Thymus (tissue), 11 donors: Measurements from ENCODE around the gene FCRLB. TPM values are rescaled to one million over a fixed set of nuclear protein-coding genes. Genes with fewer than 3 reads are reported as not detected.
"Not testable (repeated sequence)": the region's sequence is repeated elsewhere in the genome, so short reads cannot be mapped to it uniquely, and the experiment has no call there.

ENCODE experiments used
- DNase-seq, 9 donors: peaks; one replicate each; pipeline ENCODE4 v3.0.0-alpha.2; 2013; ENCODE audit warnings: low spot score in 9 of 9, low read depth in 6 of 9, missing footprints in 1 of 9
- H3K27ac ChIP-seq, 2 donors: one replicate each; pipeline ENCODE4 v1.5.1; 2013; ENCODE audit warnings: control low read depth in 1 of 2, low read depth in 1 of 2, low read length in 1 of 2, mild to moderate bottlenecking in 1 of 2, moderate library complexity in 1 of 2
- H3K27me3 ChIP-seq, 2 donors: one replicate each; pipeline ENCODE4 v1.5.1; 2013; ENCODE audit warnings: low read length in 1 of 2; ENCODE audit not compliant: control insufficient read depth in 2 of 2, insufficient read depth in 1 of 2
- H3K36me3 ChIP-seq, 2 donors: one replicate each; pipeline ENCODE4 v1.5.1; 2013; ENCODE audit warnings: low read length in 1 of 2, mild to moderate bottlenecking in 1 of 2, moderate library complexity in 1 of 2; ENCODE audit not compliant: control insufficient read depth in 2 of 2, insufficient read depth in 2 of 2
- H3K4me1 ChIP-seq, 2 donors: one replicate each; pipeline ENCODE4 v1.5.1; 2013; ENCODE audit warnings: low read length in 2 of 2; ENCODE audit not compliant: control insufficient read depth in 2 of 2, insufficient read depth in 2 of 2
- H3K4me3 ChIP-seq, 2 donors: one replicate each; pipeline ENCODE4 v1.5.1; 2013; ENCODE audit warnings: low read length in 2 of 2, control low read depth in 1 of 2, mild to moderate bottlenecking in 1 of 2
- H3K9me3 ChIP-seq, 2 donors: one replicate each; pipeline ENCODE4 v1.5.1; 2013; ENCODE audit warnings: low read length in 1 of 2, mild to moderate bottlenecking in 1 of 2; ENCODE audit not compliant: control insufficient read depth in 2 of 2, insufficient read depth in 1 of 2
- WGBS: extraction: QIAGEN DNeasy Blood & Tissue Kit; methylation state at CpG from one replicate; pipeline ENCODE4 v1.1.7; 2013; 5-methylcytosine and 5-hydroxymethylcytosine counted together
- polyA plus RNA-seq: library from polyadenylated mRNA; stranded (reverse); fragments of 200-250 nt; gene quantifications from one replicate; pipeline ENCODE4 v1.2.3, GENCODE V29; 2013
- total RNA-seq: library from RNA; stranded (reverse); fragments of 120-200 nt; gene quantifications from one replicate; pipeline ENCODE4 v1.2.4, GENCODE V29; 2013
- donor health status: healthy.

FCRLB gene
- total and polyA plus RNA-seq, 2 donors = 0.28 to 0.84 TPM

DNA sequence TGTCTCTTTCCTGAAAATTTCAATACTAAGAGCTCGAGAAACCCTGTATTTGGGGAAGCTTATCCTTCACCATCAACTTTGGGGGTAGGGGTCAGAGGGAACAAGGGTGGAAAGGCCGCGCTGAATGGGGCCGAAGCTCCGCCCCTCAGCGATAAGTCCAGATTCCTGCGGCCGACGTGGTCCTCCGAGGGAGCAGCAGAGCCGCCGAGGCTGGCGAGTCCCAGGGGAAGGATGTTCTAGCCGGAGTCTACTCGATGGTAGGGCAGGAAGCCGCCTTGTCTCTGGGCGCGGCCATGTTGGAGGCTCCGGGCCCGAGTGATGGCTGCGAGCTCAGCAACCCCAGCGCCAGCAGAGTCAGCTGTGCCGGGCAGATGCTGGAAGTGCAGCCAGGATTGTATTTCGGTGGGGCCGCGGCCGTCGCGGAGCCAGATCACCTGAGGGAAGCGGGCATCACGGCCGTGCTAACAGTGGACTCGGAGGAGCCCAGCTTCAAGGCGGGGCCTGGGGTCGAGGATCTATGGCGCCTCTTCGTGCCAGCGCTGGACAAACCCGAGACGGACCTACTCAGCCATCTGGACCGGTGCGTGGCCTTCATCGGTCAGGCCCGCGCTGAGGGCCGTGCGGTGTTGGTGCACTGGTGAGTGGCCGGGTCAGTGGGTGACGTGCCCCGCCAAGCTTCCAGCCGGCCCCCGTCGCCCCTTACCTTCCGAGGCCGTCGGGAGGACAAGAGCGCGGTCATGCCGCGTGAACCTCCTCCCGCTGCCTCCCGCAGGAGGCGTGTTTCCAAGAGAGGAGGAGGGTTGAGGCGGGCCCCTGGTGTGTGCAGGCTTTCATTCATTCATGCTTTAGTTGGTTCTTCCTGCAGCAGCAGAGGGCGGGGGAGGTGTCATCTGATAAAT is 28.4 kb downstream of the FCRLB start, which contains the start of gene DUSP12:
Gene DUSP12, plus strand, starts transcription at position 278 of the 899 bp plus-strand sequence. Its CDS starts 16 bp downstream, at position 294.
- H3K27ac ChIP-seq = peak within 1 kb of the TSS; percentile 86 to 89
- peaks cover 8 to 21% of the 10 kb centered on the region in 2 donors for H3K36me3 ChIP-seq
- no peaks in the 10 kb centered on the region for H3K9me3 ChIP-seq
- H3K4me1 ChIP-seq = peaks cover 5 to 9% of the 10 kb centered on the region in 2 donors
- peak in 7 of 9 donors; percentile 69 to 91 (median 71) for DNase-seq
- WGBS = under 1% methylated on average over 65 of the region's 65 CpGs
- H3K27me3 ChIP-seq = peaks cover 0 to 4% of the 10 kb centered on the region in 2 donors
- H3K4me3 ChIP-seq = peak within 1 kb of the TSS; percentile 75 to 89

DNA sequence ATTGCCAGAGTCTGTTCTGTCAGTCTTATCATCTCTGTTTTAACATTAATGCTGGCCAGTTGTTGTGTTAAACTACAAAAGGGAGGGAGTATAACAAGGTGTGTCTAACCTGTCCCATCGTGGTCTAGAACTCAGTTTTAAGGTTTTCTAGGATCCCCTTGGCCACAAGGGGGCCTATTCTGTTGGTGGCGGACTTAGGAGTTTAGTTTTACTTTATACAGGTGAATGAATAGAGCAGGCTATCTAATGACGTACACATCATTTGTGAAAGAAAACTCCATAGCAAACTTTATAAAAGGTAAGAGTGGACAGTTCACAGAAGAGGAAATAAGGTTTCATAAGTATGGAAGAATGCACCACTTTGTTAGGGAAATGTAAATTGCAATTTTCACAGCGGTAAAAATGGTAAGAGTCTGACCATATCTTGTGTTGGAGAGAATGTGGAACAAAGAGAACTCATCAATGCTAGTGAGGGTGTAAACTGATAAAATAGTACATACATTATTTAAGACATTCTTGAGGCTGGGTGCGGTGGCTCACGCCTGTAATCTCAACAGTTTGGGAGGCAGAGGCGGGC is 42.3 kb downstream of the FCRLB start:
- 76% methylated on average over 7 of the region's 7 CpGs for WGBS
- H3K9me3 ChIP-seq = no peaks in the 10 kb centered on the region
- no peak overlapping the region for H3K27ac ChIP-seq
- peaks cover 7 to 9% of the 10 kb centered on the region in 2 donors for H3K4me1 ChIP-seq
- peak in 4 of 9 donors; percentile 27 to 69 (median 42) for DNase-seq
- no peaks in the 10 kb centered on the region for H3K27me3 ChIP-seq
- H3K36me3 ChIP-seq = peaks cover 0 to 2% of the 10 kb centered on the region in 2 donors
- H3K4me3 ChIP-seq = no peak overlapping the region

DNA sequence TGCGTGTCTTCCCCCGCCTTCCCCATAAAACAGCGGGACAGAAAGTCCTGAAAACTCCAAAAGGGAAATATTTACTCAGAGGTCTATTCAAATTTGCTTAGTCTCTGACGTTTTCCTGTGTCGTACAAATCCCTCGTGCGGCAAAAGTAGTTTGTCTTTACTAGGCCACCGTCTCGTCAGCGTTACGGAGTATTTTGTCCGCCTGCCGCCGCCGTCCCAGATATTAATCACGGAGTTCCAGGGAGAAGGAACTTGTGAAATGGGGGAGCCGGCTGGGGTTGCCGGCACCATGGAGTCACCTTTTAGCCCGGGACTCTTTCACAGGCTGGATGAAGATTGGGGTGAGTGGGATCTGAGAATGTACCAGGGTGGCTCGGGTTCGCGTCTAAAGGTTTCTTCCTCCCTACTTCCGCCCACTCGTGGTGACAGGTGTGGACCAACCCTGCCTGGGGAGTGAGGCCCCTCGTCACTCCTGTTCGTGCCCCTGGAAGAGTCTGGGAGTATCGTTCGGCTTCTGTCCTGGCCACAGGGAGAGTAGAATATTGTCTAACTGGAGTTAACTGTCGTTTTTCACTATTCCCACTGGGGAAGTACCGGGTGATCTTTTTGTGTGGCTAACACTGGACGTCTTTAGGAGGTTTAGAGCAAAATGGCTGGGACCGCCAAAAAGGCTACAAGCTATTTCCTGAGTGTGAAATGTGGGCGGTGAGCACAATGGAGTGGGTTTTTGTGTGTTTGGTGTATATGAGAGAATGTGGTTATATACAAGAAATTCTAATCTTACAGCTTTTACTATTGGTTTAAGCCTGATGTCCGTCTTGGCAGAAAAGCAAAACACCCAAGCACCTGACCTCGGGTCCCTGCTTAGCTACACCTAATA is 45.0 kb downstream of the FCRLB start, which contains the start of gene ATF6:
Gene ATF6, plus strand, starts transcription at position 219 of the 880 bp plus-strand sequence. Its CDS starts 41 bp downstream, at position 260.
- WGBS = under 1% methylated on average over 35 of the region's 35 CpGs
- Histone ChIP-seq H3K9me3 (no peaks in the 10 kb centered on the region), H3K27ac (peak within 1 kb of the TSS; percentile 78 to 90), H3K4me1 (peaks cover 12 to 17% of the 10 kb centered on the region in 2 donors), H3K4me3 (peak within 1 kb of the TSS; percentile 78 to 94), H3K27me3 (no peaks in the 10 kb centered on the region), H3K36me3 (no peaks in the 10 kb centered on the region)
- peak; percentile 67 to 93 (median 78) for DNase-seq

DNA sequence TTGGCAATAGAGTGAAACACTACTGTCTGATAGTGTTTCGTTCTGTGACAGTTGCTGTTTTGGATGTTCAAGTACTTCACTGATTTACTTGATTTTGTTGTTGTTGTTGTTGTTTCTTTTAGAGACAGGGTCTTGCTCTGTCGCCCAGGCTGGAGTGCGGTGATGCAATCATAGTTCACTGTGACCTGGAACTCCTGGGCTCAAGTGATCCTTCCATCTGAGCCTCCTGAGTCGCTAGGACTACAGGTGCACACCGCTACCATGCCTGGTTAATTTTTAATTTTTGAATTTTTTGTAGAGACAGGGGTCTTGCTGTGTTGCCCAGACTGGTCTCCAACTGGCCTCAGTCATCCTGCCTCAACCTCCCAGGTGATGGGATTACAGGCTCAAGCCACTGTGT is 47.1 kb downstream of the FCRLB start:
- no peak for DNase-seq
- peaks cover 27 to 30% of the 10 kb centered on the region in 2 donors for H3K4me1 ChIP-seq
- 96% methylated on average over 5 of the region's 5 CpGs for WGBS

DNA sequence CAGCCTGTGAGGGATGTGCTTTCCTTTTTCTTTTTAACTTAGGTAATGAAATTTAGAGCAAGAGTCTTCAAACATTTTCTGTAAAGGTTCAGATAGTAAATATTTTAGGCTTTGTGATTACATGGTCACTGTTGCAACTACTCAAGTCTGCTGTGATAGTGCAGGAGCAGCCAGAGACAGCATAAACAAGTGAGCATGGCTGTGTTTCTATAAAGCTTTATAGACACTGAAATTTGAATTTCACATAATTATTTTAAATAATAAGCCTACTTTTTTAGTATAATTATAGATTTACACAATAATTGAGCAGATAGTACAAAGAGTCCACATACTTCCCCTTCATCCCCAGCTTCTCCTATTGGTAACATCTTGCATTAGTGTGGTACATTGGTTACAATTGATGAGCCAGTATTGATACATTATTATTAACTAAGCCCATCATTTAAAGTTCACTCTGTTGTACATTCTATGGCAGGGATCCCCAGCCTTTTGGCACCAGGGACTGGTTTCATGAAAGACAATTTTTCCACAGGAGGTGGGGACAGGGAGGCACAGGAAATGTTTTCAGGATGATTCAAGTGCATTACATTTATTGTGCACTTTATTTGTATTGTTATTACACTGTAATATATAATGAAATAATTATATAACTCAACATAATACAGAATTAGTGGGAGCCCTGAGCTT is 47.8 kb downstream of the FCRLB start:
- Histone ChIP-seq H3K4me3 (no peak overlapping the region), H3K9me3 (no peaks in the 10 kb centered on the region), H3K4me1 (peaks cover 28 to 31% of the 10 kb centered on the region in 2 donors), H3K36me3 (no peaks in the 10 kb centered on the region), H3K27me3 (no peaks in the 10 kb centered on the region), H3K27ac (no peak overlapping the region)
- no peak for DNase-seq

More for the DNA sequence above, 47.1 kb downstream of the FCRLB start:
- Histone ChIP-seq H3K27me3 (no peaks in the 10 kb centered on the region), H3K9me3 (no peaks in the 10 kb centered on the region), H3K36me3 (no peaks in the 10 kb centered on the region), H3K4me3 (no peak overlapping the region), H3K27ac (no peak overlapping the region)

DNA sequence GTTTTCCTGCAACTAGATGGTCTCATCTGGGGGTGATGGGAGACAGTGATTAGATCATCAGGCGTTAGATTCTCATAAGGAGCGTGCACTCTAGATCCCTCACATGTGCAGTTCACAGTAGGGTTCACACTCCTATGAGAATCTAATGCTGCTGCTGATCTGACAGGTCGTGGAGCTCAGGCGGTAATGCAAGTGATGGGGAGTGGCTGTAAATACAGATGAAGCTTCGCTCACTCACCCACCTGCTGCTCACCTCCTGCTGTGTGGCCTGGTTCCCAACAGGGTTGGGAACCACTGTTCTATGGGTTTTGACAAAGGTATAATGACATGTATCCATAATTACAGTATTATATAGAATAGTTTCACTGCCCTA is 48.3 kb downstream of the FCRLB start:
- DNase-seq, H3K27me3 ChIP-seq, H3K36me3 ChIP-seq, H3K27ac ChIP-seq, H3K4me3 ChIP-seq, H3K9me3 ChIP-seq: not testable (repeated sequence)
- H3K4me1 ChIP-seq = peaks cover 30 to 31% of the 10 kb centered on the region in 2 donors
- WGBS = 99% methylated on average over 5 of the region's 5 CpGs

DNA sequence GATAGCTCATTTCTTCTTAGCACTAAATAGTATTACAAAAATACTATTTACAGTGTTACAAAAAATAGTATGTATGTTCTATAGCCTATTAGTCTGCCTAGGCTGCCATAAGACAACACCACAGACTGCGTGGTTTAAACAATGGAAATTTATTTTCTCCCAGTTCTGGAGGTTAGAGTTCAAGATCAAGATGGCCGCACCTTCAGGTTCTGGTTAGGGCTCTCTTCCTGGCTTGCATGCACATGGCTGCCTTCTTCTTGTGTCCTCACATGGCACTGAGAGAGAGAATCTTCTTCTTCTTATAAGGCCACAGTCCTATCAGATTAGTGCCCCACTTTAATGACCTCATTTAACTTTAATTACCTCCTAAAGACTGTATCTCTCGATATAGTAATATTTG is 48.9 kb downstream of the FCRLB start:
- Histone ChIP-seq H3K36me3 (no peaks in the 10 kb centered on the region), H3K9me3 (no peaks in the 10 kb centered on the region), H3K27me3 (no peaks in the 10 kb centered on the region), H3K4me3 (no peak overlapping the region), H3K27ac (no peak overlapping the region), H3K4me1 (peaks cover 30 to 31% of the 10 kb centered on the region in 2 donors)
- DNase-seq = no peak
- WGBS = 97% methylated on average over 3 of the region's 3 CpGs

DNA sequence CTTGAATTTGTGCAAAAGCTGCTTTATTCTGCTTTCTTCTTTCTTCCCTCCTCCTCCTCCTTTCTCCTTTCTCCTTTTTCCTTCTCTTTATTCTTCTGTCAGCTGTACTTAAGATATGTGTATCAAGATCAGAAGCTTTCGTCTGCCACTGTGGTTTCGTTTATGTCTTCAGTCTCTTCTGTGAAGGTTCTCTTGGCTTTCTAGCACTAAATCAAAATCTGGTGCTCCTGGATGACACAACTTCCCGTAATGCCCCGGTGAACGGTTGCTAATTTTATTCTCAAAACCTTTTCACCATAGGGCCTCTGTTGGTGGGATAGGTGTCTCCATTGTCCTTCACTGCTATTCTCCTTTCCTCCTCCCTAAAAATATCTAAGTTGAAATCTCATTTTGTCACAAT is 49.8 kb downstream of the FCRLB start:
- peaks cover 31 to 32% of the 10 kb centered on the region in 2 donors for H3K4me1 ChIP-seq
- no peaks in the 10 kb centered on the region for H3K9me3 ChIP-seq
- no peak overlapping the region for H3K27ac ChIP-seq
- 3% methylated on average over 5 of the region's 5 CpGs for WGBS
- H3K4me3 ChIP-seq = no peak overlapping the region
- no peaks in the 10 kb centered on the region for H3K27me3 ChIP-seq
- DNase-seq = peak in 2 of 9 donors; percentile 36 to 71
- no peaks in the 10 kb centered on the region for H3K36me3 ChIP-seq
